HG03103 (cell line): ENCODE measurements around the gene MRO.
"Not testable (repeated sequence)": the region's sequence is repeated elsewhere in the genome, so short reads cannot be mapped to it uniquely, and the experiment has no call there.

Experiments
- ATAC-seq: cut with Tn5 transposase; IDR thresholded peaks from one replicate; pipeline ENCODE4 v1.9.1; 2021; ENCODE audit warnings: low read depth; ENCODE audit not compliant: unreplicated experiment

MRO gene

GRCh38 chr18:50793641-50794565, 25.9 kb downstream of the MRO start:
- ATAC-seq, result no peak

GRCh38 chr18:50792885-50793284, 26.9 kb downstream of the MRO start:
- no peak for ATAC-seq

- no peak for ATAC-seq
Measured at GRCh38 chr18:50791599-50792438, 28.0 kb downstream of the MRO start.

DNA sequence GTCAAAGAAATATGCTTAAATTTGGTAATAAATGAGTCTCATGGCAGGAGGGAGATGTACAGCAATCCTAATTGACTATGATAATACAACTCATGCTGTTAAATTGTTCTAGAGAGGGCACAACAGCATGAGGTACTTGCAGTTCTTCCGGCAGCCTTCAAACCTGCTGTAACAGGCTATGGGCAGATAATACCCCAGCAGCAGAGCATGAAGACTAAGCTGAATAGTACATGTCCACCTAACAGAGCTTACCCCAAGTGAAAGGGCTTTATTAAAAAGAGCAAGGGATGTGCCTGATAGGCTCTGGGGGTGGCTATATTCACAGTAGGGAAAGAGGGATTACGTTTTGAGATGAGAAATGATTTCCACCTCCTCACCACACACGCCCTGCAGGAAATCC, 28.9 kb downstream of the MRO start:
- ATAC-seq, result no peak

GRCh38 chr18:50790241-50790640, 29.6 kb downstream of the MRO start:
- ATAC-seq, result no peak

DNA sequence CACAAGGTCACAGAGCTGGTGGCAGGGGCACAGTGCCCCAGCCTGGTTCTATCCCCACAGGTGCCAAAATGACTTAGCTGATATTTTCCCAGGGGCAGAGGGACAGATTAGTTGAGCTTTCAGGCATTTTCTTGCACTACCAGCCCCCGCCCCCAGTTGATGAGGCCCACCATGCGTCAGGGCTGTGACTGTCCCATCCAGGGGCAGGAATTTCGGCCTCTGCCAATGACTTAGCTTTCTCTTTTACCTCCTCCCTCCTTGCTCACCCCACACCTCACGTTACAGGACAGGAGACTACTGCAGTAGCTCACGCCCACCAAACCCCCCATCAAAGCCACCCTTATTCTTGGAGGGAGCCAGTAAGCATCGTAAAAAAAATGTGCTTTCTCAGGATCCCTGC, 31.5 kb downstream of the MRO start:
- ATAC-seq, result no peak

DNA sequence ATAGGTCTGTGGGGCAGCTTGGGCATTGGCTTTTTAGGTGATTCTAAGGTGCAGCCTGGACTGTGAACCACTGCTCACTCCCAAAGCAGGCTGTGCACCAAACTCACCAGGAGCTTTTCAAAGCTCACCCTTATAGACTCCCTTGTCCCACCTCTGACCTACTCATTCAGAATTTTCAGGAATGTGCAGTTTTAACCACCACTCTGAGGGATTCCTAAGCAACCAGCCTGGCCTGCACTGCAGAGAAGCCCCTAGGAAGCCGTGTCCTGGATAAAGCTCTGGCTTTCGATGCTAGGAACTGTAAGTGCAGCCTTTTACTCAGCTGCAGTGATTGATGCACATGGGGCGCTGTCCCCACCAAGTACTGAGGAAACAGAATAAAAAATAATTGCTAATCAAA, 33.0 kb downstream of the MRO start:
- no peak for ATAC-seq

DNA sequence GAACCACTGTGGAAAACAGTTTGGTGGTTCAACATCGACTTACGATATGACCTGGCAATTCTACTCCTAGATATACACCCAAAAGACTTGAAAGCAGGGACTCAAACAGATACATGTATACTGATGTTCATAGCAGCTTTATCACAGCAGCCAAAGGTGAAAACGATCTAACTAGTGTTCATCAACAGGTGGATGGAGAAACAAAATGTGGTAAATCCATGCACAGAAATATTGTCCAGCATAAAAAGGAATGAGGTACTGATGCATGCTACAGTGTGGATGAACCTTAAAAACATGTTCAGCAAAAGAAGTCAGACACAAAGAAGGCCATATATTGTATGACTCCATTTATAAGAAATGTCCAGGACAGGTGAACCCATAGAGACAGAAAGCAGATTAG, 36.3 kb downstream of the MRO start:
- no peak for ATAC-seq

GRCh38 chr18:50779021-50779420, 40.8 kb downstream of the MRO start:
- not testable (repeated sequence) for ATAC-seq

DNA sequence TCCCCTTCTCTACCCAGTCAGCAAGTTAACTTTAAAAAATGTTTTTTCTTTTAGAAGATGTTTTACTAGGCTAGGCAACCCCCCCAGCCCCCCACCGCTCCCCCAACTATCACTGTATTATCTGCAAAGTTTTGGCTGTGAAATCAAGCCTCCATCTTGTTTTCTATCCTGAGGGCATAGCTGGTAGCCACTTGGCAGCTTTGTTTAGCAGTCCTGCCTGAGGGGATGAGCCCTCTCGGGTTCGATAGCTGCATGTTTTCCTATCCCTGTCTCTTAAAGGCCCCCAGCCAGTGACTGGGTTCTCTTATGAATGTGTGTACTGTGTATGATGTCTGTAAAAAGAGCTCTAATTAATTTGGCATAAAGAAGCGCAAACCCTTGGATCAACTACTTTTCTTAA, 43.4 kb downstream of the MRO start:
- no peak for ATAC-seq

GRCh38 chr18:50775726-50776125, 44.1 kb downstream of the MRO start:
- ATAC-seq, result no peak

GRCh38 chr18:50775207-50775606, 44.6 kb downstream of the MRO start:
- ATAC-seq, result no peak

DNA sequence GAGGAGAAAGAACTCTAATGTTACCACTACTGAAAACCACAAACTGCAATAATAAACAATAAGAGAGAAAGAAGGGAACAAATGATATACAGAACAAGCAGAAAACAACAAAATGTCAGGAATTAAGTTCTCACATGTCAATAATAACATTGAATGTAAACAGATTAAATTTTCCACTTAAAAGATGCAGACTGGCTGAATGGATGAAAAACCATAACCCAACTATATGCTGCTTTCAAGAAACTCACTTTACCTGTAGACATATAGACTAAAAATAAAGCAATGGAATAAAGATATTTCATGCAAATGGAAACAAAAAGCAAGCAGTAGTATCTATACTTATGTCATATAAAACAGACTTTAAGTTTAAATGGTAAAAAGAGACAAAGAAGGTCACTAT, 50.4 kb downstream of the MRO start:
- ATAC-seq, result no peak

DNA sequence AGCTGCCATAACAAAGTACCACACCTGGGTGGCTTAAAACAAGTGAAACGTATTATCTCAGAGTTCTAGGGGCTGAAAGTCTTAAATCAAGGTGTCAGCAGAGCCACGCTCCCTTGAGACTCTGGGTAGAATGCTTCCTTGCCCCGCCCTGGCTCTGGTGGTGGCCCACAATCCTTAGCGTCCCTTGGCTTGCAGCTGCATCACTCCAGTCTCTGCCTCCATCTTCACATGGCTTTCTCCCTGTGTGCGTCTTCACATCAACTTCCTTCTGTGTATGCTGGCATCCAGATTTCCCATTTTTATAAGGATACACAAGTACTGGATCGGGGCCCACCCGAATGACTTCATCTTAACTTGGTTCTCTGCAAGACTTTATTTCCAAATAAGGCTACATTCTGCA, 62.5 kb downstream of the MRO start:
- ATAC-seq, result no peak

DNA sequence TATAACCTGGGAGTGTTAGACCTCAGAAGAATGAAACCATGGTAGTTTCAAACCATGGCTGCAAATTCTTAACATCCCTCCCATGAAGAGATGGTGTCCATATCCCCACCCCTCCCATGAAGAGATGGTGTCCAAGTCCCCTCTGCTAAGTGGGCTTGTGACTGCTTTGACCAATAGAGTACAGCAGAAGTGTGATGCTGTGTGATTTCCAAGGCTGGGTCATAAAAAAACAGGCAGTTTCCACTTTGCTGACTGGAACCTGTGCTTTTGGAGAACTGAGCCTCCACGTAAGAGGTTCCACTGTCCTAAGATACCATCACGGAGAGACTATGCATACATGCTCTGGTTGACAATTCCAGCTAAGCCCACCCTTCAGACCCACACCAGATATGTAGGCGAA, 65.5 kb downstream of the MRO start:
- ATAC-seq, result no peak

DNA sequence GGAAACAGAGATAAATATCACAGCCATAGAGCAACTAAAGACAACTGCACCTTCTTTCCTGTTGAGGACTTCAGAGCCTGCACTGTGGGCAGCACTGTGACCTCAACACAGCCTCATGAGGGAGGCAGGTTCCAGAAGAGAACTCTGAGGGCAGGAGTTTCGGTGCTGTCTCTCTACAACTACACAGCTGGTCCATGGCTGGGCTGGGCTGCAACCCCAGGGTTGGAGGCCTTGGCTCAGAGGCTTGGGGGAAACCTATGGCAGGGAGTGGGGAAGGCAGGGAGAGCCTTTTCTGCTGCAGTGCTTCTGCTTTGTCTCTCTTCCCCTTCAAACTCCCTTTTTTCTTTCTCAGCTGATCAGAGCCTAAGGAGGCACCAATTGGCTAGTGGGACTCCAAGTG, 66.5 kb downstream of the MRO start:
- no peak for ATAC-seq

DNA sequence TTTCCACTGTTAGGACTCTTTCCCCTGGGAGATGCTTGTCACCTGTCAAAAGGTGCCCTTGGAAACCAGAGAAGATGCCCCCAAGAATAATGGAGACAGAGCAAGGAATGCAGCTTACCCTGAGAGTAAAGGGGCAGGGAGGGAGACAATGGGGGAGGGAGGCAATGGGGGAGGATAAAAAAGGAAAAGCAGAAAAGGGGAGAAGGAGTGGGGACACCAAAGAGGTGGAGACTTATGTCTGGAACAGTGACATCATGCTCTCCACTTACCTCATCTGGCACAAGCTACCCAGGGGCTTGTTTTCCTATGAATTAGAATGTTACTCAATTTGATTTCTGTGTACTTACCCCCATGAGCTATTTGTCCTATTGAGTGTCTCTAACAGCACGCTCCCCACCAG, 67.9 kb downstream of the MRO start:
- ATAC-seq, result no peak

DNA sequence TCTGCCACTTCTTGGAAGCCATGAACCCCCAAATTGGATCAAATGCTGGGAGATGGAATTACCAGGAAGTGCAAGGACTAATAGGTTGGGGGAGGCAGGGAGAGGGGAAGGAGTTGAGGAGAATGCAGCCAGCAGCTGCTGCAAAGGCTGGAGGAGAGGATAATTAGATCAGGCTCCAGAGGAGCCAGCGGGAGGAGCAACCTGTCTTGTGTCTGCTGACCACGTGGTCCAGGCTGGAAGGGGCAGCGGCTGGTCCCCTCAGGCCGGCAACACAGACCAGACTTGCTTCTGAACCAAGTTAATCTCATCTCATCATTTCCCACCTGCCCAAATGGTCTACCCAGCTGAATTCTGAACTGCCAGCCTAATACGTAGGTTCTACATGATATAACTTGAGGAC, 68.3 kb downstream of the MRO start:
- no peak for ATAC-seq

- ATAC-seq, result no peak
Measured at GRCh38 chr18:50750546-50750945, 69.3 kb downstream of the MRO start.

DNA sequence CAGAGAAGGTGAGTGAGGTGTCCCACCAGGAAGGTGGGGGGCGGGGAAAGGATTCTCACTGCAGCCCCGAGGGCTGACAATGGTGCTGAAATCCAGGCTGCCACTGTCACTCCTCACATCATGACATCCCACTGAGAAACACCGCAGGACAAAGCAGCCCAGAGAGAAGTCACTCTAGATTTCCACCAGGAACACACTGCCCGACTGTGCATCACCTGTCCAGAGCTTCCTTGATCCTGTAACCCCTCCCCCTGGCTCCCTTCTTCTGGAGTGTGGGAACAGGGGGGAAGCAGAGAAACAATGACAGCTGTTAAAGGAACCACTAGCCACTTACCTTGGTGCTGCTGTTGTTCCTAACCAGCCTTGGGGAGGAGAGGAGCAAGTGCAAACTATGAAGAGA, 69.9 kb downstream of the MRO start:
- no peak for ATAC-seq

GRCh38 chr18:50749421-50749820, 70.4 kb downstream of the MRO start:
- ATAC-seq, result no peak
